GM19452 (cell line): ENCODE data around the gene C6orf47.

ENCODE experiments used
- ATAC-seq: cut with Tn5 transposase; IDR thresholded peaks from one replicate; pipeline ENCODE4 v1.9.1; 2021; ENCODE audit not compliant: unreplicated experiment

The C6orf47 gene

GRCh38 chr6:31615748-31616147 is 44.8 kb downstream of the C6orf47 start:
- no peak for ATAC-seq

DNA sequence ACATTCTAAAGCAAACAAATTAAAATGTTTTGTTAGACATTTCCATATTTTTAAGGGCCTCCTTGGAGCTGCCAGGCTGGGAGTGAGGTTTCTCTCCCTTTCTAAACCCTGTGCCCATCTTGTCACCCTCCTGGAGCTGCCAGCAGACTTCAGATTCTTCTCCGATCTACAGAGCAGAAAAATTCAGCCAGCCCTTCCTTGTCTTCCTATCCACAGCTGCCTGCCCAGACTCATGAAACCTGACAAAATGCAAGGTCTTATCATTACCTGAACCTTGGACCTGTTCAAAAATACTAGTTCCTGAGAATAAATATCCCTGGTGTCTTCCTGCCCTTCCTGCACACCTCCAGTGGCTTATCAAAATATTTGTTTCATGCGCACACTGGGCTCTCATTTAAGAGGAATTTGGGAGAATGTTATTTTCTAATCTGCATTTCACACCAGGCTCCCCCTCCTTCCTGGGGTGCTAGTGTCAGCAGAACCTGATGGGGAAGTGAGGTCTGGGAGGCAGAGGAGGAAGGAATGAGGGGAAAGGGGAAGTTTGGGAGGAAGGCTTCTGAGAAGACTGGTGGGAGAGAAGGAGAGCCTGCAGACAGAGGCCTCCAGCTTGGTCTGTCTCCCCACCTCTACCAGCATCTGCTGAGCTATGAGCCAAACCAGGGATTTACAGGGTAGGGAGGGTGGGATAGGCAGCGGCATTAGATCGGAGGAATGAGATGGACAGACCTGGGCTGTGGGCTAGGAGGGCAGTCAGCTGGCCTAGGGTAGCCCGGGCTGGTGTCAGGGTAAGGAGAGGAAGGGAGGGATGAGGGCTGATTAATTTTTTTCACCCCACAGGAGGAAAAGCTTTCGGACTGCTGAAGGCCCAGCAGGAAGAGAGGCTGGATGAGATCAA is 45.6 kb downstream of the C6orf47 start, which contains the start of gene AIF1:
AIF1 (plus strand) TSS at position 551 of the 895 bp plus-strand sequence; CDS start at position 647, 96 bp downstream.
- no peak for ATAC-seq

GRCh38 chr6:31614075-31614619 is 46.4 kb downstream of the C6orf47 start:
- ATAC-seq = no peak

GRCh38 chr6:31610968-31611367 is 49.6 kb downstream of the C6orf47 start:
- no peak for ATAC-seq

- ATAC-seq = no peak
Observed at GRCh38 chr6:31609519-31610406, 50.8 kb downstream of the C6orf47 start.
